HG02970 (cell line): ENCODE data around the gene HNRNPL.

Source experiments
- ATAC-seq: cut with Tn5 transposase; IDR thresholded peaks from one replicate; pipeline ENCODE4 v1.9.1; 2021; ENCODE audit warnings: mild to moderate bottlenecking, moderate library complexity, moderate number of reproducible peaks; ENCODE audit not compliant: unreplicated experiment, low FRiP score

Gene HNRNPL

DNA sequence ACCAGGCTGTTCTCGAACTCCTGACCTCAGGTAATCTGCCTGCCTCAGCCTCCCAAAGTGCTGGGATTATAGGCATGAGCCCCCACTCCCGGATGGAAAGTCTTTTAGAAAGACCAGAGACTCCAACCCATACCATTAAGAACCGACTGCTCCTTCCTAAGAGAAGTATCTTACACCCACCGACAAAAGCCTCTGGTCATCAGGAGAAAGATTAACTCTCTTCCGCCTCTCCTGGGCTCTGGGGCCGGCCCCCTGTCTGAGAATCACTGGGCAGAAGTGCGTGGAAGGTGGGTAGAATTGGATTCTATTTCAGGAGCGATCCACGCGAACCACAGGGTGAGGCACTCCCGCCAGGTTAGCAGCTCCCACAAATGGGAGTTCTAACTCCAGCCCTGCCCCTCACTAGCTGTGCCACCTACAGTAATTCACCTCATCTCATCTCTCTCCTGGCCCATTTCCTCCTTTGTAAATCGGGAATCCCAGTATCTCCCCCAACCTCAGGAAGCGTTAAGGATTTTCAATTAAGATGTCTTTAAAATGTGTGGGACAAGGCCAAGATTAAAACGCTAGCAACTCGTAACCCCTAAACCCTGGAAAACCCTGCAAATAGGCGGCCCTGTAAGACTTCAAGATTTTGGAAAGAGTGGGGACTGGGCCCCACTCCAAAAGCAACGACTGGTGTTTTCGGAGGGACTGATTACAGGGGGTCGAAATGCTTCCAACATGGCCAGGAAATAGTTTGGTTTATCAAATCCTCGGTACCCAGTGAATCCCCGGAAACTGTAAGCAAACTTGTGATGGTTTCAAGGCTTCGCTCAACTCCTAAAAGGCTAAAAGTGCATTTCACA lies 1.3 kb downstream of the HNRNPL start:
- no peak for ATAC-seq

DNA sequence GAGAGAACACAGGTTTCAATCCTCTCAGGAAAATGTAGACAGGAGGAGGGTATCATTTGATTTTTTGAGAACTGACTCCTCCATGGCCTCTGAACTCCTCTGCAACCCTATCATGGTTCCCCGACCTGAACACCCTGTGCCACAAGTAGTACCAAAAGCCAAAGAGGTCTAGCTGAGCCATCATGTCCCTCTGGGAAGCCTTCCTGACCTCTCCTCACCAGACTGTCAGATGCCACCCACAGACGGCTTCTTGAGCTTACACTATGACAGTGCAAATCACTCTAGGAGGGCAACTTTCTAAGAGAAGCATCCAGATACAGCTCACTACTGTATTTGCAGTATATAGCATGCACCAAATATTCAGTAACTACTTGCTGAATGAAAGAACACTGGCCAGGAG lies 3.7 kb downstream of the HNRNPL start:
- no peak for ATAC-seq

DNA sequence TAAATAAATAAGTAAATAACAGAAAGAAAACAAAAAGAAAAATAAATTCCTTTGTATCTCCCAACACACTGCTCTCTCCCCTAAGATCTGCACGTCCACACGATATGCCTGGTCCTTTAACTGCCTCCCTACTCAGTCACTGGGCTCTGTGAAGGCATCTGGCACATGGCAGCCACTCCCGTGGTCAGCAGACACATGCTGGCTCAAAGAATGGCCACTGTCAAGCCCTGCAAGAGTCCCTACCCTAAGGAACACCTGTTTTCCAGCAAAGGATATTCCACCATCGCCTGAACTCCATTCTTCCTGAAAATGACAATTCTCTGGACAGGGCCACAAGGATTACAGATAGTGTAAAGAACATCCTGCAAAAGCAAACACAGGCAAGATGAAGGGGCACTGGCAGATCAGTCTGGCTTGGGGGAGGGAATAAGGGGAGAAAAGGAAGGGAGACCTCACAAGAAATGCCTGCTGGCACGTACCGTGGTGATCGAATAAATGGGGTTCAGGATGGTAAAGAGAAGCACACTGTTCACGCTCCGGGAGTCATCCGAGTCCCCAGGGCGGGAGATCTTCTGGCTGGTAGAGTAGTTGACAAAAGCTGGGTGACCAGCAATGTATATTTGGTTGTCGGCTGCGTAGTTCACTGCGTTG lies 4.3 kb downstream of the HNRNPL start:
- ATAC-seq = no peak

GRCh38 chr19:38844093-38844686 lies 5.6 kb downstream of the HNRNPL start:
- no peak for ATAC-seq

DNA sequence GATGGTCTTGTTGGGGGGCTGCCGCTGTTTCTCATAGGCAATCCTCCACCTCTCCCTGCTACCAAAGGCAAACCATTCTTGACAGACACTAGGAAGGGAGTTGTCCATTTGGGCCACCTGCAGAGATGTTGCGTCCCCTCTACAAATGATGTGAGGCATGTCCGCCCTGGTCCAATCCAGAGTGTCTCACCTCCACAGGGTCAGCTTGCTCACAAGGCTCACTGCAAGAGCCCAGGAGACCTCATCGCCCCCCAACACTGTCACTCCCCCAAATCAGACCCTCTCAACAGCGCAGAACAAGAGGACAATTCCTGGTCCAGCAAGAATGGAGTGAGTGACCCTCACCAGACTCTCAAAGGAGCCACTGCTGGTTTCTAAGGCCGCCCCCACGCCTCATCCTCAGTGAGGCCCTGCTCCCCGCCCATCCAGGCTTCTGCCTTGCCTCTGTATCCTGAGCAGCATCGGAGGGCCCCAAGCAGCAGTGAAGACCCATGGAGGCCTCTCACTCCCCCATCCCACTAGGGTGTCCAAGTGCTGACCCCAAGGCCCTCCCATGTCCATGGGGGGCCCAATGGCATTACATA lies 6.5 kb downstream of the HNRNPL start:
- ATAC-seq = no peak

DNA sequence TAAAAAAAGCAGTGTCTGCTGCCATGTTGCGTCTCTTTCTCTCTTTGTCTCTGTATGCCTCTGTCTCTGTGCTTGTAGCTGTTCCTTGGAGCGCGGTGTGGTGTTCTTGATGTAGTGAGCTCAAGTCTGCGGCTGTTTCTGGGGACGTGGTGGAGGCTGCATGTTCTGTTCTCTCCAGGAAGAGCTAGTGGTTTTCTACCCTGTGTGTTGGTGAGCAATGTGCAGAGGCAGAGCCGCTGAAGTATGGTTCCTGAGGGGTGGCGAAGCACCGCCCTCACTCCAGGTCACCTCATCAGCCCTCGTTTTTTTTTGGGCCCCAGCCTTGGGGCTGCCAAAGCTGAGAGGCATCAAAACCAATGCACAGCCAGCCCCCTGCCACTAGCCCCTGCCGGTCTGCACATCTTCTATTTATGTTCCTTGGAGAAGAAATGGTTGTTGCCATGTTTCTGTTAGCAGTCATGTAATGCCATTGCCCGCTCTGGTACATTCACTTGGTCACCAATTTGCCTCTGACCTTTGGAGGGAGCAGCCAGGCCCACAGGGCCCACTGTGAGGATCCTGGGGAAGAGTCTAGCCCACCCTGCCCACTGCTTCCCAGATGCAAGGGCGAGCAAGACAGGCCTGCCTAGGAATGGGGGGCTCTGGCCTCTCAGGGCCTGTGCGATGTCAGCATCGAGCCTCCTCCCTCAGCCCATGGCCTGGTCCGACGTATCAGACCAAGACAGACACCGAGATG lies 7.2 kb downstream of the HNRNPL start:
- ATAC-seq = no peak

- ATAC-seq = no peak
These were observed 7.9 kb downstream of the HNRNPL start for GRCh38 chr19:38841787-38842438.

DNA sequence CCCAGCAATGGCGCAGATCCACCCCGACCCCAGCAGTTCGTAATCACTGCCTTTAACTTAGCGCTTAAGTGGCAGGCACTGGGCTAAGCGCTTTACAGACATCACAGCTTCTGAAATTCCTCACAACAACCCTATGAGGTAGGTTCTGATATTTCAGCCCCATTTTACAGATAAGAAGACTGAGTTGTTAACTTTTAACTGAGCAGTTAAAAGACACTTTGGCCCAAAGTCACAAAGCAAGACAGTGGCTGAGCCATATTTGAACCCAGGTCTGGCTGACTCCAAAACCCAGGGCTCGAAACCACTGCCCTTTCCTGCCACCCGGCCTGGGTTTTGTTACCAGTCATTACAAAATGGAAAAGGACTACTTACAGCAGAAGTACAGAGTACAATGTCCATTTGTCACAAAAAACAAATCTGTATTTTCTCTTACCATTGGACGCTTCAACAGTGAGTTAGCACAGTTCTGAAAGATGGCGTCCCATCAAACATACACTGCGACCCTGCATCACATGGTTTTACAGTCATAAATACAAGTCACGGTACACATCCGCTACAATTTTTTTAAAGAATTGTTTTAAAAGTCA lies 8.5 kb downstream of the HNRNPL start:
- no peak for ATAC-seq

GRCh38 chr19:38840583-38840968 lies 9.2 kb downstream of the HNRNPL start:
- no peak for ATAC-seq

DNA sequence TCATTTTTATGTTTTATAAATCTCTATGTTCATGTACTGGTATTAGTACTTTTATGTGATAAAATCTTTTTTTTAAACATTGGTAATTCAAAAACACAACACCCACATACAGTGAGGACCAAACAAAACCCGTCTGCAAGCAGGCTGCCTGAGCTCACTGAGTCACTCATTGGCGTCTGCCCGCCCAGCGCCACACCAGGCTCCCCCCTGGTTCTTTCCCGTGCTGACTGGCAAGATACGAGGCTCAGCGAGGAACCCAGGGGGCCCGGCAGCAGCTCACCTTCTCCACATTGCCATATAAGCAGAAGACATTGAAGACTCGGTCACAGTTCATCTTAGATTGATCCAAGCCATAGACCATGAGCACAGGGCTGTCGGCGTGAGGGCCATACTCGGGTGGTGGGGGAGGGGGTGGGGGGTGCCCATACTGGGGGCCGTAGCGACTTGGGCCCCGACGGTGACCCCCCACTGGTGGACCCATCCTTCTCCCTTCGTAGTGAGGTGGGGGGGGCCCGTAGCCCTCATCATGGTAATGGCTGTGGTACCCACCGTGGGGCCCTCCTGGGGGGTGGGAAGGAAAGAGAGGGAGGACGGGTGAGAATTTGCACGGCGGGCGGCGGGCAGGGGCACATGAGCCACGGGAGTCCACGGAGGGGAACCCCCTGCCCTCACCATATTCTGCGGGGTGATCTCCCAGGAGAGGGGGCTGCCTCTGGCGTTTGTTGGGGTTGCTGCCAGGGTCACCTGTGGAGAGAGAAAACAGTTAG lies 9.8 kb downstream of the HNRNPL start:
- ATAC-seq = no peak

DNA sequence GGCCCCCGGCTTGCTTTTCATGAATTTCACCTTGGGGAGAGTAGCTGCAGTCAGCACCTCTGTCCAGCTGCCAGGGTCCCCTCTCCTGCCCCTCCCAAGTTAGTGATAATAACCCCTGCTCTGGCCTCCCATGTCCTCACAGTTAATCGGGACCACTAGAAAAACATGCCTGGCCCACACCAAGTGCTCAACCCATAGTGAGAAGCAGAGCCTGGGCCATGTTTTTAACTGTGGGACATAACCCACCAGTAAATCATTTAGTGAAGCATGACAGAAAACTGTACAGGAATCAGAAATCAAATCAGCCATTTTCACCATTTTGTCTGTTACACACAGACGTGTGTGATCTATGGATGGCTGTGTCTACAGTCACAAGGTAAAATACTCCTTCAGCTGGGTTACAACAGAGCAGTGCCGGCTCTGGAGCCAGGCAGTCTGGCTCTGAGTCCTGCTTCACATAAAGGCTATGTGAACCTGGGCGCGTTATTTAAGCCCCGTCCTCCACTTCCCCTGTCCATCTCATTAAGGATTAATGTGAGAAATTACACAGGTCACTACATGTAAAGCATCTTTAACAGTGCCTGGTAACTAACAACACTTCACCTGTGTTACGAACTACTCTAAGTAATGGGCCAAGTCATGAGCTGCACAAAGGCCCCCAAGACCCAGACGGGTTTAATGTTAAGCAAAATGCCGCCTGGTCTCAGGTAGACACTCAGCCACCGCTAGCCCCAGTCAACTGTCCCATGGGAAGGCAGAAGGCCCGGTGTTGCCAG lies 10.6 kb downstream of the HNRNPL start:
- ATAC-seq = no peak

- ATAC-seq = no peak
These were observed 11.4 kb downstream of the HNRNPL start for GRCh38 chr19:38838208-38838985.

- ATAC-seq = no peak
These were observed 12.1 kb downstream of the HNRNPL start for GRCh38 chr19:38837656-38838121.

- ATAC-seq = no peak
These were observed 12.7 kb downstream of the HNRNPL start for GRCh38 chr19:38836983-38837626.

- no peak for ATAC-seq
These were observed 13.4 kb downstream of the HNRNPL start for GRCh38 chr19:38836159-38836982.

DNA sequence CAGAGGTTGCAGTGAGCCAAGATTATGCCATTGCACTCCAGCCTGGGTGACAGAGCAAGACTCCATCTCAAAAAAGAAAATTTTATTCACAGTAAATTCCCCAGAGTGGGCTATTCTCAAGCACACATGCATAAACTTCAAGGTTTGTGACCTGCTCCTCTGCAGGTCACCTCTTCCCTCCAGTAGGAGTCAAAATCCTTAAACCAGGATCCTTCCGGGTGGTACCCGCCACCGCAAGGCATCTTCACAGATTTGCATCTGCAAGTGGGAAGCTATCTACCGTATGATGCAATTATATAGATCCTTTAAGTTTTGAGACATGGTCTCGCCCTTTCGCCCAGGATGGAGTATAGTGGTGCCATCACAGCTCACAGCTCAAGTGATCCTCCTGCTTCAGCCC lies 15.2 kb downstream of the HNRNPL start:
- ATAC-seq = no peak
